HTR-8/SVneo (cell line): ENCODE data around the gene TCAIM.

ENCODE experiments used
- DNase-seq: peaks from one replicate; pipeline ENCODE4 v3.0.0; 2011; ENCODE audit warnings: low spot score, mixed read lengths; ENCODE audit not compliant: insufficient read length
- FAIRE-seq: peaks from 2 replicates; lab custom pipeline; 2011; peaks lifted over from hg19 to GRCh38; lab: Jason Lieb, UNC

TCAIM gene

DNA sequence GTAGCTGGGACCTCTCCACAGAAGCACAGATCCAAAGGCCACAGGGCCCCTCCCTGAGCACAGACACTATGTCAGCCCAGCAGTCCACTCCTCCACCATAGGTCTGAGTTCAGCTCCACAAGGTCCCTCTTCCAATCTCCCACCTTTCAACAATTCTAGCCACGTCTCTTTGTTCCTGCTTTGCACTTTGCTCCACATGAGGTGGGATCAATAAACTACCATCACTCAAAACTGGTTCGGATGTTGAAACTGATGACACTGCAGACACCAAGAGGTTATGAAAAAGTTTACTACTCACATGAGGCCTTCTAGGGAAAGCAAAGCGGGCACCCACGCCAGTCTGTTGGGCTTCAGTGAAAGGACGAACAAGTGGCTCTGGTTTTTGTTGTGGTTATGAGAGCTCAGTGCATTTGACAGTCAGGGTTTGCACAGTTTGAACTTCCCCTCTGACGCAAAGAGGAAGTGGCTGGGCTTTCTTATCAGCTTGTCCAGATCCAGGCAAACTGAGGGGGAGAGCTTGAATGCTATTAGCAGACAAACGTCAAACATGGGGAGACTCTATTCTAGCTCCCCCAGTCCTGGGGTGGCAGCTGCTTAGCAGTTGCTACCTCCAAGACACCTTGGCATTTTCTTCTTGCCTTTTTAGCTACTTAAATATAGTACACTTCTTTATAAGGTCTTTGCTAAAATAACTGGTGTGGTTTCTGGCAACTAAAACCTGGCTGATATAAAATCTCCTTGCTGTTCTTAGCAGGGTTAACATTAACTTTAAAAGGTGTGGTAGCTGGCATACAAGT is 101.1 kb downstream of the TCAIM start:
- FAIRE-seq (no peak), DNase-seq (no peak)

DNA sequence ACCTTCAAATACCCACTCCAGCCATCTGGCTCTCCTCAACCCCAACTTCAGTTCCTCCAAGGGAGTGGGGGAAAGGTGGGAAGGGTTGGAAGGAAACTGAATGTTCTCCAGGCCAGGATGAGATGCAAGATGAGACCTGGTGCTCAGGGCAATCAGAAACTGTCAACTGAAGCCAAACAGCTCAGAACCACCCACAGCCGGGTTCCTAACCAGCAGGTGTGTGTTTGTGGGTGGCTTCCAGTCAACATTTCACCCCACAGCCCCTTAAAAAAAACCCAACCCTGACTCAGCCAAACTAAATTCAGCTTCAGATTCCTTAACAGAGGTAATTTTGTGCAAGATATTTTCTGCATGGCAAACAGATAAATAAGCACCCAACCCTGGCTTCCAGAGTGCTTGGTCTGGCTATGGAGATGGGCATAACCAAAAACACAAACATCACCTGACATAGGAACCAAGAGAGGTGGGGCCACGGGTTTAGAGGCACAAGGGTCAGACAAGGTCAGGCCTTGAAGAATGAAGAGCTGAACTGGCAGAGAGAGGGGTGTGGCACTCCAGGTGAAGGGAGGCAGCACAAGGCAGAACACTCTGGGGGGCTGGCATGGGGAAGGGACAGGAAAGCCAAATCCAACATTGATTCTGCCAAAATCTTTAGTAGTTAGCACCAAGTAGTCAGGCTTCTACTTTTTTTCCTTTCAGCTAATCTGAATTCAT is 104.2 kb downstream of the TCAIM start:
- no peak for FAIRE-seq
- no peak for DNase-seq

DNA sequence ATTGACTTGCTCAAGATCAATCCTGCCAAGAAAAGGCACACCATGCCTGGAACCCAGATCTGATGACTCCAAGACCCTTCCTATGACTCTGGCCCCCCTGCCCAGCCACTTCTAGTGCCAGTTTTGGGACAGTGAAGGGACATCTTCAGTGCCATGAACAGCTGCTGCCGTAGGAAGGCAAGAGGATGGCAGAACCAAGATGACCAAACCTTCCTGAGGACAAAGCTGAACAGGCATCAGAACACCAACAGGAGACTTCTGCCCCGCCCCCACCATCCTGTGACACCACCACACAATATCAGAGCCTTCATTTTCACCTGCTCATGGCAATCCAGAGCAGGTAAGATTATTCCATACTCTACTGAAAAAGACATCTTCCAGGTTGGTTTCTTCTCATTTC is 105.9 kb downstream of the TCAIM start:
- no peak for DNase-seq
- FAIRE-seq: no peak

DNA sequence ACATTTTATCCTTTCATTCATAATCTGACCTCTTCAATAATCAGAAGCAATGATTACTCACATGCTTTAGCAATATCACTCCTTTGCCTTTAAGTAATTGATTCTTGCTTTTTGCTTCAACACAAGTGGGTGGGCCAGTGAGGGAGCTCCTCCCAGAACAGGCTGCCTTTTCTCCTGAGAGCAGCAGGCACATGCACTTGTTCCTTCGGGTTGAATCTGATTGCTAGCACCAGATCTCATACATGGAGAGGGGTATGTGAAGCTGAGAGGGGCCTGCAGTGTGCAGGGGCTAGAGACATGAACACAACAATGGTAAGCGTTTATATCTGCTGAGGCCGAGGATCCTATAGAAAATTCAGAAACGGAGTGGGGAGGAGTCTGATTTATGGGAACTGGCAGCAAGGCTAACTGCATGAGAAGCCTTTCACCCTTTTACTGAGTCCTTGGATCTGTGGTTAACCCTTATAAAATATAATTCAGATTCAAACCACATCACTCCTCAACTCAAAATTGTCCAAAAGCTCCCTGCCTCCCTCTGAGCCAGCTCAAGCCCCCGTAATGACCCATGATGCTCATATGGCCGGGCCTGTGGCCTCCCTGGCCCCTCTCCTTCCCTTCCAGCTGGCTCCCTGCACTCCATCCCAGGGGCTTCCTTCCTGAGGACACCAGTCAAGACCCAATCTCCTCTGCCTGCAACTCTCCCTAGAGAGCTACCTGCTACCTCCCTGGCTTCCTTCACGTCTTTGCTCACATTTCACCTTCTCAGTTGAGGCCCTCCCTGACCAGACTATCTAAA is 106.5 kb downstream of the TCAIM start:
- no peak for DNase-seq
- FAIRE-seq: no peak

DNA sequence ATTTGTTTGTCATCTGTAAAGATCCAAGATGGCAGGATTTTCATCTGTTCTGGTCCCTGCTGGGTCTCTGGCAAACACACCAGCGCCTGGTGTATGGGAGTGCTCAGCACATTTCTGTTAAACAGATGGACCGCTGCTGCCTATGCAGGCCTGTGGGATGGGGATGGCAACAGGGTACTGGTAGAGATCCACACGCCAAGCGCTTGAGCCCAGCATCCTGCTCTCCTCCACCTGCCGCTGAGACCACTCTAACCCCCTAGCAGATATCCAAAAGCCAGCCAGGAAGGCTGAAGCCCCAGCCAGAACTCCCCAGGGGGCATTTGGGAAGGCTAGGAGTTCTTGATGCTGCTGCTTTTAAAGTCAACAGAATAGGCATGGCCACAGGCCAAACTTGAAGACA is 107.2 kb downstream of the TCAIM start:
- no peak for DNase-seq
- no peak for FAIRE-seq

DNA sequence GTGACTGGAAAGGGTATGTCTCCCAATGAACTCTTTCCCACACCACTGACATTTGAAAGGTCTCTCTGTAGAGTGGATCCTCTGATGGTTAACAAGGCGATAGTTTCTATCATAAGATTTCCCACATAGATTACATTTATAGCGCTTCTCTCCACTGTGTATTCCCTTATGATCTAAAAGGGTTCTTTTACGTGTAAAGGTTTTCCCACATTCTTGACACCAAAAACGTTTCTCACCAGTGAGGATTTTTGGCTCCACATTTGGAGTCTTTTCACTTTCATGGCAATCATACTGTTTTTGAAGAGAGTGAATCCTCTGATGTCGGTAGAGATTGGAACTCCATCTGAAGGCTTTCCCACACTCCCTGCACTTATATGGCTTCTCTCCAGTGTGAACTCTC is 108.4 kb downstream of the TCAIM start:
- no peak for FAIRE-seq
- DNase-seq: no peak

DNA sequence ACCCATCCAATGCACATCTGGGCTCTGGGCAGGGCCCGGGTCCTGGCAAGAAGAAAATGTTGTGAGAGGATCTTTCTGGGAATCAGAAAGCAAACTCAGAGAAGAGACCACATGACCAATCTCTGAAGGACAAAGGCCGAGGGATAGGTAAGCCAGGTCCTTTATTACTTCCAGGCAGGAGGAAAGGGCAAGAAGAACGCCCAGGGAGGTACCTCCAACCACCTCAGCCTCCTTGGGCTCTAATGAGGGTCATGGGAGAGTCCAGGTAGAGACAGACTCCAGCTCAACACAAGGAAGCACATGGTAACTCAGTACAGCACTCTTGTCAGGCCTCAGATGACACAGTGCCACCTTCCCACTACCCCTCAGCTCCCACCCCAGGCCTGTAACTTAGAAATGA is 112.9 kb downstream of the TCAIM start:
- FAIRE-seq (no peak), DNase-seq (no peak)

DNA sequence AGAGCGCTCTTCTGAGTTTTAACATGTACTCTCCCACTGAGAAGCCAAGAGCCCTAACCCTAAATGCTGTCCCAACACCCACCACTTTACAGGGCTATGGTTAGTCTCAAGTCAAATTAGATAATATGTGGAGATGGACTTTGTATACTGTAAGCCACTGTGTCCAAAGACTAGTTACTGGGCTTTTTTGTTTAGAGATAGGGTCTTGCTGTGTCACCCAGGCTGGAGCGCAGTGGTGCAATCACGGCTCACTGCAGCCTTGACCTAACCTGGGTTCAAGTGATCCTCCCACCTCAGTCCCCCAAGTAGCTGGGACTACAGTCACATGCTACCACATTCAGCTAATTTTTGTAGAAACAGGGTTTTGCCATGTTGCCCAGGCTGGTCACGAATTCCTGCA is 115.7 kb downstream of the TCAIM start:
- FAIRE-seq (no peak), DNase-seq (no peak)

DNA sequence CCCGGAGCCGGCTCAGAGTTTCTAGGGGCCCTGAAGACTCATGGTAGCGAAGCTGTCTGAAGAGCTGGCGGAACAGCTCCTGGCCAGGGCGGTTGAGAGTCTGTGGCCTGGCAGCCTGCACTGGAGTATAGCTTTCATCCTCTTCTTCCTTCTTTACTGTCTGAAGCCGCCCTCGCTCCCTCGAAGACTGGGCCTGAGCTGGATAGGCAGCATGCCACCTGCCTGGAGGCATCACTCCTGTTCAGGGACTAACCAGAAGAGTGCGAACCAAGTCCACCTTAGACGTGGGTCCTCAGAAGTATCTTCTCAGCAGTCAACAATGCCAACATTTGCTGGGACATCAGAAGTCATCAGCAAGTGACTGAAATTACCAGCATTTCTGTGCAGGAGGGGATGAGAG is 116.8 kb downstream of the TCAIM start:
- no peak for DNase-seq
- FAIRE-seq: no peak
